IMR-90 (cell line): ENCODE results near the gene SMAD4. TPM values are rescaled to one million over a fixed set of nuclear protein-coding genes. Genes with fewer than 3 reads are reported as not detected.

Source experiments
- ATAC-seq: fragments of 200-7000 bp; cut with Tn5 transposase; 2 replicates; pipeline ENCODE4 v1.9.1; 2020; ENCODE audit warnings: low read depth, mild to moderate bottlenecking, moderate library complexity
- BruUV-seq: library from RNA; stranded (reverse); fragments of 400-500 nt; replicated peaks from 2 replicates; lab custom pipeline; 2021; lab: Mats Ljungman, UMichigan
- CTCF ChIA-PET: fragments of 300-600 bp; formaldehyde crosslinking; extraction: SDS; loops from one replicate; lab custom pipeline; 2021; ENCODE audit warnings: antibody characterized with exemption; lab: Yijun Ruan, JAX
- POLR2A ChIA-PET: fragments of 300-600 bp; sonication (Branson Sonifier 250); formaldehyde crosslinking; loops from one replicate; lab custom pipeline; 2022; ENCODE audit warnings: antibody characterized with exemption; ENCODE audit not compliant: unreplicated experiment; lab: Charles Lee
- DNase-seq: peaks from one replicate; pipeline ENCODE4 v3.0.0; 2013
- H2AFZ ChIP-seq: replicated peaks from 2 replicates; pipeline ENCODE3; 2013; ENCODE audit warnings: low read length, mild to moderate bottlenecking; ENCODE audit not compliant: poor library complexity
- H2AK5ac ChIP-seq: 2 replicates; pipeline ENCODE4 v1.6.1; 2013; ENCODE audit warnings: low read depth, low read length, inconsistent platforms
- H2AK9ac ChIP-seq: replicated peaks from 2 replicates; pipeline ENCODE3; 2013; ENCODE audit warnings: mild to moderate bottlenecking, low read depth, low read length, moderate library complexity; ENCODE audit not compliant: poor library complexity
- H2BK120ac ChIP-seq: 2 replicates; pipeline ENCODE4 v1.6.1; 2013; ENCODE audit warnings: low read depth, low read length, inconsistent platforms
- H2BK15ac ChIP-seq: 3 replicates; pipeline ENCODE4 v1.6.1; 2013; ENCODE audit warnings: low read depth, low read length, inconsistent platforms
- H2BK20ac ChIP-seq: 2 replicates; pipeline ENCODE4 v1.6.1; 2013; ENCODE audit warnings: low read depth, mild to moderate bottlenecking, inconsistent platforms, low read length, moderate library complexity
- H2BK5ac ChIP-seq: 2 replicates; pipeline ENCODE4 v1.6.1; 2013; ENCODE audit warnings: mild to moderate bottlenecking, low read depth, low read length, inconsistent platforms; ENCODE audit not compliant: poor library complexity, severe bottlenecking
- H3K14ac ChIP-seq: replicated peaks from 2 replicates; pipeline ENCODE4 v1.6.1; 2013; ENCODE audit warnings: low read depth, low read length, inconsistent platforms
- H3K18ac ChIP-seq: 2 replicates; pipeline ENCODE4 v1.6.1; 2013; ENCODE audit warnings: low read depth, low read length, control low read depth
- H3K23ac ChIP-seq: 2 replicates; pipeline ENCODE4 v1.6.1; 2013; ENCODE audit warnings: low read depth, low read length, inconsistent platforms
- H3K27ac ChIP-seq: 2 replicates; pipeline ENCODE4 v1.5.1; 2013; ENCODE audit warnings: mild to moderate bottlenecking, control low read depth, low read length; ENCODE audit not compliant: insufficient read depth
- H3K27me3 ChIP-seq: 2 replicates; pipeline ENCODE4 v1.6.1; 2013; ENCODE audit warnings: low read length; ENCODE audit not compliant: control insufficient read depth, insufficient read depth
- H3K36me3 ChIP-seq: 2 replicates; pipeline ENCODE4 v1.6.1; 2013; ENCODE audit warnings: low read length, mixed read lengths; ENCODE audit not compliant: control insufficient read depth, insufficient read depth
- H3K4ac ChIP-seq: 2 replicates; pipeline ENCODE4 v1.6.1; 2013; ENCODE audit warnings: low read depth, low read length, inconsistent platforms
- H3K4me1 ChIP-seq: 2 replicates; pipeline ENCODE4 v1.6.1; 2013; ENCODE audit warnings: low read length, mixed read lengths; ENCODE audit not compliant: control insufficient read depth, insufficient read depth
- H3K4me2 ChIP-seq: 2 replicates; pipeline ENCODE4 v1.6.1; 2013; ENCODE audit warnings: low read depth, mild to moderate bottlenecking, control low read depth, low read length, moderate library complexity
- H3K4me3 ChIP-seq: 2 replicates; pipeline ENCODE4 v1.5.1; 2013; ENCODE audit warnings: low read depth, mild to moderate bottlenecking, control low read depth, low read length, moderate library complexity; ENCODE audit not compliant: insufficient read depth
- H3K56ac ChIP-seq: 2 replicates; pipeline ENCODE4 v1.6.1; 2013; ENCODE audit warnings: low read length, inconsistent platforms; ENCODE audit not compliant: insufficient read depth; ENCODE audit errors: extremely low read depth
- H3K79me1 ChIP-seq, 2 experiments: 2 replicates each; pipeline ENCODE4 v1.6.1; 2013; ENCODE audit warnings: low read length in 2 of 2, inconsistent platforms in 1 of 2, low read depth in 1 of 2
- H3K9ac ChIP-seq: 2 replicates; pipeline ENCODE4 v1.6.1; 2013; ENCODE audit warnings: low read depth, low read length, control low read depth
- H3K9me1 ChIP-seq: 2 replicates; pipeline ENCODE4 v1.6.1; 2013; ENCODE audit warnings: low read length, inconsistent platforms; ENCODE audit not compliant: insufficient read depth
- H3K9me3 ChIP-seq: 2 replicates; pipeline ENCODE4 v1.6.1; 2013; ENCODE audit warnings: low read length; ENCODE audit not compliant: control insufficient read depth, insufficient read depth
- H4K20me1 ChIP-seq: 2 replicates; pipeline ENCODE4 v1.6.1; 2013; ENCODE audit warnings: low read length, inconsistent platforms; ENCODE audit not compliant: insufficient read depth
- H4K5ac ChIP-seq: 2 replicates; pipeline ENCODE4 v1.6.1; 2013; ENCODE audit warnings: mild to moderate bottlenecking, low read depth, low read length, control low read depth
- H4K8ac ChIP-seq, 2 experiments: 2 replicates each; pipeline ENCODE4 v1.6.1; 2013; ENCODE audit warnings: low read depth in 2 of 2, low read length in 2 of 2, control low read depth in 1 of 2, inconsistent platforms in 1 of 2
- H4K91ac ChIP-seq: 2 replicates; pipeline ENCODE4 v1.6.1; 2013; ENCODE audit warnings: low read depth, low read length, inconsistent platforms; ENCODE audit not compliant: insufficient read depth
- CEBPB ChIP-seq: IDR thresholded peaks from 2 replicates; pipeline ENCODE4 v1.6.1; 2012; ENCODE audit warnings: low read depth, low read length, improper control_type of control experiment
- CHD1 ChIP-seq: IDR thresholded peaks from 2 replicates; pipeline ENCODE4 v1.6.1; 2012; ENCODE audit warnings: low read depth, low read length, improper control_type of control experiment
- NFE2L2 ChIP-seq: fragments of 150-350 bp; IDR thresholded peaks from 2 replicates; pipeline ENCODE4 v1.6.1; 2016; ENCODE audit warnings: low read depth, mild to moderate bottlenecking, low read length
- POLR2A ChIP-seq: IDR thresholded peaks from 2 replicates; pipeline ENCODE4 v1.6.1; 2012; ENCODE audit warnings: mild to moderate bottlenecking, low read depth, low read length
- RAD21 ChIP-seq: IDR thresholded peaks from 2 replicates; pipeline ENCODE4 v1.6.1; 2012; ENCODE audit warnings: low read length, improper control_type of control experiment
- RCOR1 ChIP-seq: IDR thresholded peaks from 2 replicates; pipeline ENCODE4 v1.6.1; 2012; ENCODE audit warnings: mild to moderate bottlenecking, low read length, improper control_type of control experiment; ENCODE audit not compliant: insufficient replicate concordance
- RFX5 ChIP-seq: IDR thresholded peaks from 2 replicates; pipeline ENCODE4 v1.8.0; 2012; ENCODE audit warnings: low read depth, mild to moderate bottlenecking, low read length, moderate library complexity
- WGBS, 2 experiments: methylation state at CpG; one replicate each; pipeline versions ENCODE4 v1.1.5 to v1.1.7; 2013; ENCODE audit warnings: missing lambda C conversion rate in 2 of 2; ENCODE audit not compliant: insufficient read length in 1 of 2; ENCODE audit errors: extremely low coverage in 2 of 2; 5-methylcytosine and 5-hydroxymethylcytosine counted together
- dilution Hi-C: fragments of 300-500 bp; cut with HindIII; formaldehyde crosslinking; loops from one replicate; pipeline ENCODE4 v1.14.3; 2018; ENCODE audit warnings: low sequenced_read_pairs; ENCODE audit not compliant: unreplicated experiment
- in situ Hi-C: fragments of 300-500 bp; cut with MboI; formaldehyde crosslinking; loops from 3 replicates; pipeline ENCODE4 v1.14.3; 2019; ENCODE audit warnings: low sequenced_read_pairs, inconsistent platforms, mixed read lengths
- intact Hi-C: fragments of 100-400 bp; cut with micrococcal nuclease; formaldehyde crosslinking; loops from 2 replicates; pipeline ENCODE4 v1.10.0; 2022
- polyA plus RNA-seq, 3 experiments: library from polyadenylated mRNA; depleted of rRNA; stranded (reverse); fragments of >200 nt; gene quantifications; 2 replicates each; pipeline ENCODE4 v1.2.3, GENCODE V29; 2012; ENCODE audit warnings: low replicate concordance in 1 of 3
- total RNA-seq: library from RNA; depleted of rRNA; stranded (reverse); fragments of >200 nt; gene quantifications from 2 replicates; pipeline ENCODE4 v1.2.3, GENCODE V29; 2012
- TF ChIP-seq, protein P1 (sequence below): fragments of 150-350 bp; IDR thresholded peaks from 2 replicates; pipeline ENCODE4 v1.6.1; 2017; ENCODE audit warnings: mild to moderate bottlenecking, antibody characterized with exemption, low read length, low read depth

The SMAD4 gene
- total and polyA plus RNA-seq, 2 of the 4 experiments (the other 2 are of a cell fraction): 57.6 to 145 TPM

DNA sequence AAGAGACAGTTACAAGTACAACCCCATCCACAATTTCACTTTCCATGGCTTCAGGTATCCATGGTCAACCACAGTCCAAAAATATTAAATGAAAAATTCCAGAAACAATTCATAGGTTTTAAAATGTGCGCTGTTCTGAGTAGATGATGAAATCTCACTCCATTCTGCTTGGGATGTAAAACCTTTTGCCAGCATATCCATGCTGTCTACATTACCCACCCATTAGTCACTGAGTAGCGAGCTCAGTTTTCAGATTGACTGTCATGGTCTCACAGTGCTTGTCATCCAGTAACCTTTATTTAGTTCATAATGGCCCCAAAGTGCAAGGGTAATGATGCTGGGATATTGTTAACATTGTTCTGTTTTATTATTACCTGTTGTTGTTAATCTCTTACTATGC is 40.5 kb downstream of the SMAD4 start:
- no peaks in the 10 kb centered on the region for H3K9me3 ChIP-seq
- no peak overlapping the region for H2BK20ac ChIP-seq
- H3K4me1 ChIP-seq: peaks cover 6% of the 10 kb centered on the region
- no peak overlapping the region for H2BK120ac ChIP-seq
- ChIA-PET POLR2A (no interaction called here), CTCF (no interaction called here)
- DNase-seq (peak; percentile 93), ATAC-seq (peak; percentile 74)
- H4K8ac ChIP-seq: no peak overlapping the region
- peaks cover 15 to 43% of the 10 kb centered on the region in 2 experiments for H3K79me1 ChIP-seq
- no peak overlapping the region for H3K4me3 ChIP-seq
- no peak overlapping the region for H4K91ac ChIP-seq
- no peak overlapping the region for H3K56ac ChIP-seq
- H2AFZ ChIP-seq: no peak overlapping the region
- dilution Hi-C loops: no loop called here
- intact Hi-C loops: no loop called here
- no peak overlapping the region for H3K9ac ChIP-seq
- no peak overlapping the region for H2AK9ac ChIP-seq
- no peak overlapping the region for H3K4me2 ChIP-seq
- no peak overlapping the region for H4K5ac ChIP-seq
- H2AK5ac ChIP-seq: no peak overlapping the region
- no peak overlapping the region for H3K27ac ChIP-seq
- TF ChIP-seq RCOR1 (no peak), CEBPB (peak; percentile 88), NFE2L2 (no peak), RFX5 (no peak), RAD21 (no peak), POLR2A (no peak), CHD1 (no peak)
- TF ChIP-seq, protein P1, sequence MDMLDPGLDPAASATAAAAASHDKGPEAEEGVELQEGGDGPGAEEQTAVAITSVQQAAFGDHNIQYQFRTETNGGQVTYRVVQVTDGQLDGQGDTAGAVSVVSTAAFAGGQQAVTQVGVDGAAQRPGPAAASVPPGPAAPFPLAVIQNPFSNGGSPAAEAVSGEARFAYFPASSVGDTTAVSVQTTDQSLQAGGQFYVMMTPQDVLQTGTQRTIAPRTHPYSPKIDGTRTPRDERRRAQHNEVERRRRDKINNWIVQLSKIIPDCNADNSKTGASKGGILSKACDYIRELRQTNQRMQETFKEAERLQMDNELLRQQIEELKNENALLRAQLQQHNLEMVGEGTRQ: no peak
- no peaks in the 10 kb centered on the region; the same call in 1 of the 2 replicates for H4K20me1 ChIP-seq
- peaks cover 12% of the 10 kb centered on the region for H3K36me3 ChIP-seq
- peaks cover 4% of the 10 kb centered on the region; the same call in 1 of the 2 replicates for H3K9me1 ChIP-seq
- no TSS peak for BruUV-seq
- no CpG with 5 or more reads among the region's 2 CpGs for WGBS, 2 experiments
- no peaks in the 10 kb centered on the region for H3K27me3 ChIP-seq
- no peak overlapping the region for H3K18ac ChIP-seq
- H3K4ac ChIP-seq: no peak overlapping the region
- in situ Hi-C loops: no loop called here
- no peak overlapping the region for H2BK15ac ChIP-seq
- no peak overlapping the region for H3K14ac ChIP-seq
- peak overlapping the region; percentile 70 for H2BK5ac ChIP-seq
- H3K23ac ChIP-seq: no peak overlapping the region
